Right atrium auricular region (tissue), 2 donors: ENCODE data around the gene CAPN15. TPM values are rescaled to one million over a fixed set of nuclear protein-coding genes. Genes with fewer than 3 reads are reported as not detected.
"Not testable (repeated sequence)": the region's sequence is repeated elsewhere in the genome, so short reads cannot be mapped to it uniquely, and the experiment has no call there.

Experiments
- DNase-seq: peaks from one replicate; pipeline ENCODE4 v3.0.0-alpha.2; 2019; ENCODE audit warnings: low spot score
- H3K27ac ChIP-seq, 2 donors: fragments of 200-600 bp; sonication (generic); 1 replicate in 1 of 2; 2 replicates in 1 of 2; pipeline ENCODE4 v1.5.1; 2016 to 2019
- H3K27me3 ChIP-seq, 2 donors: fragments of 200-600 bp; sonication (generic); one replicate each; pipeline versions ENCODE4 v1.5.1 to v1.6.0; 2017 to 2019
- H3K36me3 ChIP-seq: fragments of 200-600 bp; sonication (generic); one replicate; pipeline ENCODE4 v1.5.1; 2016
- H3K4me1 ChIP-seq, 2 donors: fragments of 200-600 bp; sonication (generic); one replicate each; pipeline versions ENCODE4 v1.5.1 to v1.6.0; 2017 to 2019
- H3K4me3 ChIP-seq, 2 donors: fragments of 200-600 bp; sonication (generic); 1 replicate in 1 of 2; 2 replicates in 1 of 2; pipeline ENCODE4 v1.5.1; 2017 to 2019; ENCODE audit warnings: mild to moderate bottlenecking in 1 of 2, moderate library complexity in 1 of 2
- H3K9me3 ChIP-seq, 2 donors: fragments of 200-600 bp; sonication (generic); one replicate each; pipeline ENCODE4 v1.5.1; 2019
- CTCF ChIP-seq, 2 donors: fragments of 200-600 bp; sonication (generic); IDR thresholded peaks; one replicate each; pipeline ENCODE4 v1.5.1; 2019; ENCODE audit warnings: antibody characterized with exemption in 2 of 2
- total RNA-seq, 2 donors: library from RNA; depleted of rRNA; stranded (reverse); fragments of >200 nt; gene quantifications; one replicate each; pipeline ENCODE4 v1.1.0, GENCODE V29; 2016

Gene CAPN15
- total RNA-seq, 2 donors from 2014 or later = 18.5 to 28.1 TPM

- no peak for TF ChIP-seq CTCF (IDR thresholded peaks at IDR 0.05)
- no peak for DNase-seq
- H3K9me3 ChIP-seq = no peaks in the 10 kb centered on the region
- no peak overlapping the region for H3K4me3 ChIP-seq
- H3K4me1 ChIP-seq = peaks cover 0 to 24% of the 10 kb centered on the region in 2 donors
- H3K36me3 ChIP-seq = no peaks in the 10 kb centered on the region
- no peaks in the 10 kb centered on the region for H3K27me3 ChIP-seq
- no peak overlapping the region for H3K27ac ChIP-seq
Observed at GRCh38 chr16:593807-594206, 66.3 kb downstream of the CAPN15 start.

GRCh38 chr16:595094-595528 is 67.6 kb downstream of the CAPN15 start:
- no peak for TF ChIP-seq CTCF (IDR thresholded peaks at IDR 0.05)
- H3K4me1 ChIP-seq = peaks cover 0 to 24% of the 10 kb centered on the region in 2 donors
- DNase-seq = no peak
- no peaks in the 10 kb centered on the region for H3K36me3 ChIP-seq
- no peaks in the 10 kb centered on the region for H3K27me3 ChIP-seq
- no peak overlapping the region for H3K4me3 ChIP-seq
- no peaks in the 10 kb centered on the region for H3K9me3 ChIP-seq
- H3K27ac ChIP-seq = no peak overlapping the region

GRCh38 chr16:595942-596735 is 68.6 kb downstream of the CAPN15 start:
- H3K9me3 ChIP-seq = no peaks in the 10 kb centered on the region
- no peak overlapping the region for H3K27ac ChIP-seq
- no peak overlapping the region for H3K4me3 ChIP-seq
- TF ChIP-seq CTCF (IDR thresholded peaks at IDR 0.05) = no peak
- DNase-seq = no peak
- peaks cover 0 to 18% of the 10 kb centered on the region in 2 donors for H3K4me1 ChIP-seq
- no peaks in the 10 kb centered on the region for H3K36me3 ChIP-seq
- no peaks in the 10 kb centered on the region for H3K27me3 ChIP-seq

GRCh38 chr16:596736-597060 is 69.2 kb downstream of the CAPN15 start:
- no peaks in the 10 kb centered on the region for H3K27me3 ChIP-seq
- no peaks in the 10 kb centered on the region for H3K9me3 ChIP-seq
- no peak for TF ChIP-seq CTCF (IDR thresholded peaks at IDR 0.05)
- H3K36me3 ChIP-seq = no peaks in the 10 kb centered on the region
- no peak overlapping the region for H3K4me3 ChIP-seq
- DNase-seq = no peak
- no peak overlapping the region for H3K27ac ChIP-seq
- peaks cover 0 to 16% of the 10 kb centered on the region in 2 donors for H3K4me1 ChIP-seq

GRCh38 chr16:597655-598054 is 70.1 kb downstream of the CAPN15 start:
- DNase-seq, H3K27me3 ChIP-seq, H3K9me3 ChIP-seq, H3K36me3 ChIP-seq, H3K4me1 ChIP-seq, H3K4me3 ChIP-seq, H3K27ac ChIP-seq: not testable (repeated sequence)

- Histone ChIP-seq H3K27me3 (no peaks in the 10 kb centered on the region), H3K4me3 (no peak overlapping the region), H3K27ac (no peak overlapping the region), H3K36me3 (no peaks in the 10 kb centered on the region), H3K4me1 (no peaks in the 10 kb centered on the region), H3K9me3 (no peaks in the 10 kb centered on the region)
- no peak for TF ChIP-seq CTCF (IDR thresholded peaks at IDR 0.05)
- DNase-seq = no peak
Observed at GRCh38 chr16:598823-599739, 71.6 kb downstream of the CAPN15 start.
